Calu3 (cell line): ENCODE results near the gene AP3B1. TPM values are rescaled to one million over a fixed set of nuclear protein-coding genes. Genes with fewer than 3 reads are reported as not detected.

Experiments used
- BruUV-seq: library from RNA; stranded (reverse); fragments of 400-500 nt; replicated peaks from 2 replicates; lab custom pipeline; 2021; lab: Mats Ljungman, UMichigan
- CTCF ChIA-PET: fragments of 300-600 bp; sonication (Branson Sonifier 250); formaldehyde crosslinking; loops from one replicate; lab custom pipeline; 2022; ENCODE audit warnings: antibody characterized with exemption; lab: Charles Lee
- DNase-seq: peaks from one replicate; pipeline ENCODE4 v3.0.0; 2022
- H3K27ac Mint-ChIP-seq: one replicate; pipeline ENCODE4 v1.8.0; 2022; ENCODE audit warnings: mixed read lengths; ENCODE audit not compliant: unreplicated experiment
- H3K27me3 Mint-ChIP-seq: one replicate; pipeline ENCODE4 v1.8.0; 2022; ENCODE audit warnings: mixed read lengths; ENCODE audit not compliant: unreplicated experiment
- H3K36me3 Mint-ChIP-seq: one replicate; pipeline ENCODE4 v1.8.0; 2022; ENCODE audit warnings: mild to moderate bottlenecking, moderate library complexity, mixed read lengths; ENCODE audit not compliant: insufficient read depth, unreplicated experiment
- H3K4me1 Mint-ChIP-seq: one replicate; pipeline ENCODE4 v1.8.0; 2022; ENCODE audit warnings: mild to moderate bottlenecking, low read depth, mixed read lengths; ENCODE audit not compliant: unreplicated experiment
- H3K4me3 Mint-ChIP-seq: one replicate; pipeline ENCODE4 v1.8.0; 2022; ENCODE audit warnings: mild to moderate bottlenecking, low read depth, moderate library complexity, mixed read lengths; ENCODE audit not compliant: unreplicated experiment
- H3K9me3 Mint-ChIP-seq: one replicate; pipeline ENCODE4 v1.8.0; 2022; ENCODE audit warnings: low read depth, mixed read lengths; ENCODE audit not compliant: unreplicated experiment
- intact Hi-C: fragments of 100-400 bp; cut with micrococcal nuclease; formaldehyde crosslinking; loops from one replicate; pipeline ENCODE4 v1.10.0; 2022; ENCODE audit not compliant: unreplicated experiment
- total RNA-seq: library from RNA; stranded (reverse); gene quantifications from 2 replicates; pipeline ENCODE4 v1.2.3, GENCODE V29; 2022
- TF ChIP-seq, protein P1 (sequence below): fragments of 200-600 bp; IDR thresholded peaks from one replicate; pipeline ENCODE4 v1.8.0; 2022; ENCODE audit warnings: antibody characterized with exemption; ENCODE audit not compliant: unreplicated experiment

The AP3B1 gene
- total RNA-seq, 1 experiment from 2014 or later, result 66.9 TPM

DNA sequence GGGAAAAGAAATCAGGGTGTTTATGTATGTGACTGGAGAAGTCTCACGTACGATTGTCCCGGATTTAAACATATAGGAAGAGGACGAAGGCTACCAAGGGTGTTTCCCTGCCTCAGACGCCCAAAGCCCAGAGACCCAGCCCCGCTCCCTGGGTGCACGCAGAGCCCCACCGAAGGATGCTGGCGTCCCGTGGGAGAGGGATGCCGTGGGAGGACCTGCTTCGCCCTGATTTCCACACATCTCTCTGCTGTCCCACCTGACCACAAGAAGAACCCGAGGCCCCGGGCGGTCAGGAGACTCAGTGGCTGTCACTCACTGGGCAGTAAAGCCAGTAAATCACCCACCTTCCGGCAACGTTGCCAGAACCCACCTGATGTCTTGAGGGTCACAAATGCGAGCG, 306.5 kb downstream of the AP3B1 start:
- CTCF ChIA-PET, result no interaction called here

DNA sequence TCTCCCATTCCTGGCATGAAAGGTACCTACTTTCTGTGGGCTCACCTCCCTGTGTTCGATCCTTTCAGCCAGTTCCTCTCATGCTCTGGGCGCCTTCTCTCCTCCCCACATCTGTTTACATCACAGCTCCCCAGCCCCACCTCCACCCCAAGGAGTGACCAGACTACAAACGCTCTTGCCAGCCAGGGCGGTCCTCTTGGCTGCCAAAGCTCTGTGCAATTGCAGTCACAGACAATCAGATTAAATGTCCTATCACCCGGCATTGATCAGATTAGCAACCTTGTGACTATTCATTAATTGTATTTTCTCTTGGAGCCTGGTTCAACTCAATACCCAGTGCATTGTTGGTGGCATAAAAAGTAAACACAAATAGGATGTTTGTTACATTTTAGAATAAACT, 307.2 kb downstream of the AP3B1 start:
- TF ChIP-seq, protein P1, sequence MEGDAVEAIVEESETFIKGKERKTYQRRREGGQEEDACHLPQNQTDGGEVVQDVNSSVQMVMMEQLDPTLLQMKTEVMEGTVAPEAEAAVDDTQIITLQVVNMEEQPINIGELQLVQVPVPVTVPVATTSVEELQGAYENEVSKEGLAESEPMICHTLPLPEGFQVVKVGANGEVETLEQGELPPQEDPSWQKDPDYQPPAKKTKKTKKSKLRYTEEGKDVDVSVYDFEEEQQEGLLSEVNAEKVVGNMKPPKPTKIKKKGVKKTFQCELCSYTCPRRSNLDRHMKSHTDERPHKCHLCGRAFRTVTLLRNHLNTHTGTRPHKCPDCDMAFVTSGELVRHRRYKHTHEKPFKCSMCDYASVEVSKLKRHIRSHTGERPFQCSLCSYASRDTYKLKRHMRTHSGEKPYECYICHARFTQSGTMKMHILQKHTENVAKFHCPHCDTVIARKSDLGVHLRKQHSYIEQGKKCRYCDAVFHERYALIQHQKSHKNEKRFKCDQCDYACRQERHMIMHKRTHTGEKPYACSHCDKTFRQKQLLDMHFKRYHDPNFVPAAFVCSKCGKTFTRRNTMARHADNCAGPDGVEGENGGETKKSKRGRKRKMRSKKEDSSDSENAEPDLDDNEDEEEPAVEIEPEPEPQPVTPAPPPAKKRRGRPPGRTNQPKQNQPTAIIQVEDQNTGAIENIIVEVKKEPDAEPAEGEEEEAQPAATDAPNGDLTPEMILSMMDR, result no peak
- CTCF ChIA-PET, result no interaction called here
- Mint-ChIP-seq H3K4me3 (no peak overlapping the region), H3K4me1 (no peaks in the 10 kb centered on the region), H3K9me3 (no peaks in the 10 kb centered on the region), H3K27ac (no peak overlapping the region), H3K36me3 (peaks cover 15% of the 10 kb centered on the region), H3K27me3 (no peaks in the 10 kb centered on the region)
- intact Hi-C loops, result no loop called here
- DNase-seq, result no peak
- BruUV-seq, result no TSS peak

More for the DNA sequence above, 306.5 kb downstream of the AP3B1 start:
- H3K9me3 Mint-ChIP-seq, result no peaks in the 10 kb centered on the region
- H3K27ac Mint-ChIP-seq, result no peak overlapping the region
- TF ChIP-seq, protein P1, result no peak
- peaks cover 15% of the 10 kb centered on the region for H3K36me3 Mint-ChIP-seq
- BruUV-seq, result no TSS peak
- H3K4me1 Mint-ChIP-seq, result no peaks in the 10 kb centered on the region
- intact Hi-C loops, result no loop called here
- no peak overlapping the region for H3K4me3 Mint-ChIP-seq
- DNase-seq, result no peak
- H3K27me3 Mint-ChIP-seq, result no peaks in the 10 kb centered on the region

DNA sequence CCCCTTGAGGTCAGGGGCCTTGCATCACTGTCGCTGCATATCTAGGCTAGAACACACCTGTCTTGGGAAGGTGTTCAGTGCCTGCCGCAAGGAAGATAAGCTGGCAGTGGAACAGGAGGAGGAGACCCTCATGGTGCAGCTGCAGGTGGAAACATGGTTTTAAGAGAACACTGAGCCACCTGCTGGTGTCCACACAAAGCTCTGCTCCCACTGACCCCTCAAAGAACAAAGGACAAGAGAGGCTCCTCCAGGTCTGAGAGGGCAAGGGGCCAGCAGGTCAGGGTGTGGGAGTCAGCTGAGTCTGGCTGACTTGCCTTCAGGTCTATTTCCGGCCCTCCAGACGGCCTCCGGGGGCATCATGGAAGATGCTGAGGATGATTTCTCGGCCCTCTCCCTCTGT, 308.2 kb downstream of the AP3B1 start:
- H3K36me3 Mint-ChIP-seq, result peaks cover 15% of the 10 kb centered on the region
- BruUV-seq, result no TSS peak
- CTCF ChIA-PET, result interaction anchor here (0.5 kb wide), 1 partner anchor 11 kb away, joined by 5 read pairs; no protein-coding TSS in a partner anchor
- no peak overlapping the region for H3K27ac Mint-ChIP-seq
- no peaks in the 10 kb centered on the region for H3K4me1 Mint-ChIP-seq
- no peaks in the 10 kb centered on the region for H3K27me3 Mint-ChIP-seq
- H3K4me3 Mint-ChIP-seq, result no peak overlapping the region
- no peak for DNase-seq
- no peaks in the 10 kb centered on the region for H3K9me3 Mint-ChIP-seq
- TF ChIP-seq, protein P1, result no peak
- intact Hi-C loops, result no loop called here

DNA sequence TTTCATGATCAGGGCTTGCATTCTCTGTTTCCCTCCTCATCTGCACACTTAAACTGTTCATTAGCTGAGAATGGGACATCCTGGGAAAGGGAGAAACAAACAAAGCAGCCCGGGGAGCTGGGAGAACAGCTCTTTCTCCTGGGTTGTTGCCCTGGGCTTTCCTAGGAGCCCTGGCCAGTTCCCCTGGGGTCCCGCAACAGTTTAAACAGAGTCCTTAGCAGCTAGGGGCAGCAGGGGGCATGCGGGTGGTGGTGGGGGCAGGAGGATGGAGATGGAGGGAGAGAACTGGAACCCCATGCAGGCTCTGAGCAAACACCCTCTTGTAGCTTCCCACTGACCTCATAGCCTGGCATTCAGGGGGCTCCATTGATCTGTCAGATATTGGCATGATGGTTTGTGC, 309.3 kb downstream of the AP3B1 start:
- Mint-ChIP-seq H3K27me3 (no peaks in the 10 kb centered on the region), H3K27ac (no peak overlapping the region), H3K36me3 (peaks cover 10% of the 10 kb centered on the region), H3K4me1 (no peaks in the 10 kb centered on the region), H3K9me3 (no peaks in the 10 kb centered on the region), H3K4me3 (no peak overlapping the region)
- CTCF ChIA-PET, result interaction anchor here (1.0 kb wide), 2 partner anchors 152 to 355 kb away, joined by 3 to 4 read pairs; no protein-coding TSS in a partner anchor
- DNase-seq, result no peak
- TF ChIP-seq, protein P1, result no peak
- BruUV-seq, result no TSS peak
- intact Hi-C loops, result no loop called here
